PC-3 (cell line): ENCODE measurements around the gene MPPED1.

Experiments used
- CTCF ChIP-seq: fragments of 300-600 bp; sonication (generic); conservative IDR thresholded peaks from 2 replicates; pipeline ENCODE4 v1.5.1; 2017; ENCODE audit warnings: antibody characterized with exemption, low read depth, mild to moderate bottlenecking, low read length
- EZH2phosphoT487 ChIP-seq: fragments of 300-600 bp; sonication (generic); IDR thresholded peaks from 2 replicates; pipeline ENCODE4 v1.6.1; 2018; ENCODE audit warnings: mild to moderate bottlenecking, antibody characterized with exemption, low read length, borderline replicate concordance

- TF ChIP-seq EZH2phosphoT487 (no peak), CTCF (no peak)
Measured at GRCh38 chr22:43421046-43421665, 9.3 kb downstream of the MPPED1 start.
